ENCODE results near the gene SYNGAP1.
"Not testable (repeated sequence)": the region's sequence is repeated elsewhere in the genome, so short reads cannot be mapped to it uniquely, and the experiment has no call there.

Gene SYNGAP1

DNA sequence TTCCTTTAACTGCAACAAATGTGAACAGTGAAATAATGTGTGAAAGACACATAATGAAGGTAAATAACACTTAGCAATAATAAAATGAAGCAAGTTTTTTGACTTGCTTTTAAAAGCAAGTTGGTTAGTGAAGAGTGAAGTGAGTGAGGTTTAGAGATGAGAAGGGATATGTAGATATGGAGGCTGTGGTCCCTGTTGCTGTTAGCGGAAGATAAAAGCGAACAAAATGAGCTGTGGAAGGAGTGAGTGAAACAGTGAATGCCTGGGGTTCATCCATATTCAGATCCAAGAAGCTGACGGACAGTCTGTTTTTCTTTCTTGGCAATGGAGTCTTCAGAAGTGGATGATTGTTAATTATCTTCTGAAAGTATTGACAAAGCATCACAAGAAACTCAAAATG lies 58.0 kb downstream of the SYNGAP1 start:
- no peak for DNase-seq (ENCODE audit: low read depth)

DNA sequence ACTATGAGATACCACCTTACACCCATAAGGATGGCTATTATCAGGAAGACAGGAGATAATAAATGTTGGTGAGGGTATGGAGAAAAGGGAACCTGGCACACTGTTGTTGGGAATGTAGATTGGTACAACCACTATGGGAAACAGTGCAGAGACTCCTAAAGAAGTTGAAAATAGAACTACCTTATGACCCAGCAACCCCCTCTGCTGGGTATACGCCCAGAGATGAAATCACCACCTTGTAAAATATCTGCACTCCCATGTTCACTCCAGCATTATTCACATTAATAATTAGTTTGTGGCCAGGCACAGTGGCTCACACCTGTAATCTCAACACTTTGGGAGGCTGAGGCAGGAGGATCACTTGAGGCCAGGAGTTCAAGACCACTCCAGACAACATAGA lies 61.3 kb downstream of the SYNGAP1 start:
- DNase-seq (ENCODE audit: low read depth): no peak

DNA sequence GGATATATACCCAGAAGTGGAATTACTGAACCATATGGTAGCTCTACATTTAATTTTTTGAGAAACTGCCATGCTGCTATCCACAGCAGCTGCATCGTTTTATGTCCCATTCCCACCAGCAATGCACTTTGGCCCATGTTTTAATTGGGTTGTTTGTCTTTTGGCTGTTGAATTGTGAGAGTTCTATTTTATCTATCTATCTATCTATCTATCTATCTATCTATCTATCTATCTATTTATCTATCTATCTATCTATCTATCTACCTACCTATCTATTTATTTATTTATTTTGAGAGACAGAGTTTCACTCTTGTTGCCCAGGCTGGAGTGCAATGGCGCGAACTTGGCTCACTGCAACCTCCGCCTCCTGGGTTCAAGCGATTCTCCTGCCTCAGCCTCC lies 62.8 kb downstream of the SYNGAP1 start:
- not testable (repeated sequence) for DNase-seq (ENCODE audit: low read depth)

DNA sequence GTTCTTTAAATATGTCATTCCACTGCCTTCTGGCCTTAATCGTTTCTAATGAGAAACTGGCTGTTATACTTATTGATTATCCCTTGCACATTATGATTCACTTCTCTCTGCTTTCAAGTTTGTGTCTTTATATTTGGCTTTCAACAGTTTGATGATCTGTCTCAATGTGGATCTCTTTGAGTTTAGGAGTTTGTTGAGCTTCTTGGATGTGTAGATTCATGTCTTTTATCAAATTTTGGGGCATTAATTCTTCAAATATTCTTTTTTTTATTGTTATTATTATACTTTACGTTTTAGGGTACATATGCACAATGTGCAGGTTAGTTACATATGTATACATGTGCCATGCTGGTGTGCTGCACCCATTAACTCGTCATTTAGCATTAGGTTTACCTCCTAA lies 63.8 kb downstream of the SYNGAP1 start:
- no peak for DNase-seq (ENCODE audit: low read depth)

DNA sequence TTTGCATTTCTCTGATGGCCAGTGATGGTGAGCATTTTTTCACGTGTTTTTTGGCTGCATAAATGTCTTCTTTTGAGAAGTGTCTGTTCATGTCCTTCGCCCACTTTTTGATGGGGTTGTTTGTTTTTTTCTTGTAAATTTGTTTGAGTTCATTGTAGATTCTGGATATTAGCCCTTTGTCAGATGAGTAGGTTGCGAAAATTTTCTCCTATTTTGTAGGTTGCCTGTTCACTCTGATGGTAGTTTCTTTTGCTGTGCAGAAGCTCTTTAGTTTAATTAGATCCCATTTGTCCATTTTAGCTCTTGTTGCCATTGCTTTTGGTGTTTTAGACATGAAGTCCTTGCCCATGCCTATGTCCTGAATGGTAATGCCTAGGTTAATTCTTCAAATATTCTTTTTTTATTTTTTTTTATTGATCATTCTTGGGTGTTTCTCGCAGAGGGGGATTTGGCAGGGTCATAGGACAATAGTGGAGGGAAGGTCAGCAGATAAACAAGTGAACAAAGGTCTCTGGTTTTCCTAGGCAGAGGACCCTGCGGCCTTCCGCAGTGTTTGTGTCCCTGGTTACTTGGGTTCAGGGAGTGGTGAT lies 64.9 kb downstream of the SYNGAP1 start:
- DNase-seq (ENCODE audit: low read depth): not testable (repeated sequence)

DNA sequence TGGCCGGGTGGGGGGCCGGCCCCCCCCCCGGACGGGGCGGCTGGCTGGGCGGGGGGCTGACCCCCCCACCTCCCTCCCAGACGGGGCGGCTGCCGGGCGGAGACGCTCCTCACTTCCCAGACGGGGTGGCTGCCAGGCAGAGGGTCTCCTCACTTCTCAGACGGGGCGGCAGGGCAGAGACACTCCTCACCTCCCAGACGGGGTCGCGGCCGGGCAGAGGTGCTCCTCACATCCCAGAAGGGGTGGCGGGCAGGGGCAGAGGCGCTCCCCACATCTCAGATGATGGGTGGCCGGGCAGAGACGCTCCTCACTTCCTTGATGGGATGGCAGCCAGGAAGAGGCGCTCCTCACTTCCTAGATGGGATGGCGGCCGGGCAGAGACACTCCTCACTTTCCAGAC lies 65.8 kb downstream of the SYNGAP1 start:
- not testable (repeated sequence) for DNase-seq (ENCODE audit: low read depth)

DNA sequence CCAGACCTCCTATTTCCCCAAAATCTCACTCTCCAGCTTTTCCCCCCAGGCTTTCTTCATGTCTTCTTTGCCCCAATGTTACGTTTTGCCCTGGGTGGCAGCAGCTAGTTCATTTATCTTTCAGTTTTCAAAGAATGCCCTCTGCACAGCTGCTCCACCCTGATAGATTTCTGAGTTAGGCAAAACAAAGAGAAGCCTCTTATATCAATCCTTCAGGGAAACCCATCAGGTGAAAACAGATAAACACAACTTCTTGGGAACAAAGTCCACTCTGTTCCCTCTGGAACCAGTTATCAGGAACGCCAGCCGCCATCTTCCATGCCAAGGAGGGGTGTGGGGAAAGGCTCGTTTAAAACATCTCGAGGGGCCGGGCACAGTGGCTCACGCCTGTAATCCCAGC lies 68.5 kb downstream of the SYNGAP1 start:
- DNase-seq (ENCODE audit: low read depth): no peak

DNA sequence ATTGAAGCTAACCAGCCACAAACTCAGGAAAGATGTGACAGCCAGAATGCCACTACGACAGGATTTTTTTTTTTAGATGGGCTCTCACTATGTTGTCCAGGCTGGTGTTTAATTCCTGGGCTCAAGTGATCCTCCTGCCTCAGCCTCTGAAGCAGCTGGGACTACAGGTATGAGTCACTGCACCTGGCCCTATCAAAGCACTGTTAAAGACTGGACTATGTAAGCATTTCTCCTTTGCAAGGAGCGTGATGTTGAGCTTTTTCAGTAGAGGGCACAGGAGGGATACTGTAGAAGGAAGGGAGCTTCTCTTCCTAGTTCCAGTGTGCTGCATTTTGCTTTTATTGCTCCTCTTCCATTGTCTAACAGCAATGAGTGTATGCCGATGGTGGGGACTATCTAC lies 70.3 kb downstream of the SYNGAP1 start:
- no peak for DNase-seq (ENCODE audit: low read depth)

DNA sequence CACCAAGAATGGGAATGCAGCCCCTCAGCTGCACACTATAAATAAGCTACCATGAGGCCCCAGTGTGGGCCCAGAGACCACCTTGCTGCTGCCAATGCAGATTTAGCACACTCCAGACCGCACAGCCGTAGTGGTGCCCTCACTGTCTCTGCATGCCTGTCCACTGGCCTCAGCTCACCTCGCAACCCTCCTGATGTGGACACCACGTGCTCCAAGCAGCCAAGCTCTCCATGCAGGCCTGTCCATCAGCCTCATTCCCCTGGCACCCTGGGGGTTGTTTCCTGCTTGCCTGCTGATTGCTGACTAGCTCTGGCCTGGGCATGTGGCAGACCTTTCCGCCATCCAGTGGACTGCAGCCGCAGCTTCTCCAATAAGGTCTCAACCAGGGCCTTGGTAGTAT lies 70.8 kb downstream of the SYNGAP1 start:
- no peak for DNase-seq (ENCODE audit: low read depth)

DNA sequence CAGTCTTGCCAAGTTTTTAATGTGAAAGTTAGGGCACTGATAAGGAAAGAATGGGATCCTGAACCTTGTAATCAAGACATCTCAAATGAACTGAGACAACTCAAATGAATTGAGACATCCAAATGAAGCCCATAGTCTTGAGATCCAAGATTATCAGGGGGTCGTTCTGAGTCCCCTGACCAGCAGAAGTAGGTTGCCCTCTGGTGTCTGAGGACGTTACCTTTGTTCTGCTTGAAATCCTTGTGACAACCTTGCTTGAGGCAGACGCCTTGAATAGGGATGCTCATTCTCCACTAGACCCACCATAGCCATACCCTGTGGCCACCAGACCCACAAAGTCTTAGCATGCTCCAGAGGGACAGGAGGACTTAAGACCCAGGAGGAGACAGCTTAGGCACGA lies 72.2 kb downstream of the SYNGAP1 start:
- DNase-seq (ENCODE audit: low read depth): no peak

DNA sequence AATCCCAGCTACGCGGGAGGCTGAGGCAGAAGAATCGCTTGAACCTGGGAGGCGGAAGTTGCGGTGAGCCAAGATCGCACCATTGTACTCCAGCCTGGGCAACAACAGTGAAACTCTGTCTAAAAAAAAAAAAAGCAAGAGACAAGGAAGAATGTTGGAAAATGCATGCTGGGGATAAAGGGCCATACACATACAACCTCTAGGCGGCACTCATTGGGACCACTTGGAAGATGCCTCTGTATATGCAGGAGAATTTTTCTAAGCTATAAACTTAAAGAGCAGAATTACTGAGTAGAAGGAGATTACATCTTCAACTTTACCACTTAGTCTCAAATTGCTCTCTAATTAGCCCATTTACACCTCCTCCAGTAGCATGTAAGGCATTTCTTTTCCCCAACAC lies 77.3 kb downstream of the SYNGAP1 start:
- no peak for DNase-seq (ENCODE audit: low read depth)

DNA sequence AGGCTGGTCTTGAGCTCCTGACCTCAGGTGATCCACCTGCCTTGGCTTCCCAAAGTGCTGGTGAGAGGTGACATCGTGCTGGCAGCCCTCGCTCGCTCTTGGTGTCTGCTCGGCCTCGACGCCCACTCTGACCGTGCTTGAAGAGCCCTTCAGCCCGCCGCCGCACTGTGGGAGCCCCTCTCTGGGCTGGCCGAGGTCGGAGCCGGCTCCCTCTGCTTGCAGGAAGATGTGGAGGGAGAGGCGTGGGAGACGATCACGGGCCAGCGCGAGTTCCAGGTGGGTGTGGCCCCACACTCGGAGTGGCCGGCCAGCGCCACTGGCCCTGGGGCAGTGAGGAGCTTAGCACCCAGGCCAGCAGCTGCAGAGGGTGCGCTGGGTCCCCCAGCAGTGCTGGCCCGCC lies 82.6 kb downstream of the SYNGAP1 start:
- DNase-seq (ENCODE audit: low read depth): no peak

DNA sequence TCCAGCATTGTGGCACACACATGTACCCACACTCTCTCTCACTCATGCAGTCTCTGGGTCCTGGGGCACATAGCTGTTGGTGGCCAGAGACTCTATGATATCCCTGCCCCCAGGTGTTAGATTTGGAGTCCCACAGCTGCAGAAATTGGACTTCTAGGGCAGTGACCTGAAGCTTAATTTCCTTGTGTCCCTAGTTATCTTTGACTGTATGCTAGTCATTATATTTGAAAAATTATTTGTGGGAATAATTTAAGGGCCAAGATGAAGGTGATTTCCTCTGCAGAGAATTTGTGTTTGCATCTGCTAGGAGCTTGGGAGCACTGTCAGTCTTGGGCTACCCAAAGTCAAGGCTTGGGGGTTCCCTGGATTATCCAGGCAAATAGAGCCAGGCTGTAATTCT lies 84.6 kb downstream of the SYNGAP1 start:
- DNase-seq (ENCODE audit: low read depth): no peak

All from stimulated activated CD8-positive, alpha-beta memory T cell treated with anti-CD3 and anti-CD28 coated beads, Interleukin-4, amount 100 ng/mL, for 24 hours (primary cell).